Heart right ventricle (tissue), 16 donors: Measurements from ENCODE around the gene ZNF311. TPM values are rescaled to one million over a fixed set of nuclear protein-coding genes. Genes with fewer than 3 reads are reported as not detected.
"Not testable (repeated sequence)": the region's sequence is repeated elsewhere in the genome, so short reads cannot be mapped to it uniquely, and the experiment has no call there.

Experiments
- ATAC-seq, 8 donors: fragments of 200-7000 bp; cut with Tn5 transposase; one replicate each; pipeline ENCODE4 v1.9.1; 2020; ENCODE audit warnings: mild to moderate bottlenecking in 8 of 8, moderate library complexity in 8 of 8, moderate number of reproducible peaks in 1 of 8
- DNase-seq, 2 donors: peaks; one replicate each; pipeline ENCODE4 v3.0.0-alpha.2; 2020
- H3K27ac ChIP-seq, 10 donors: fragments of 200-600 bp; sonication (generic) in 2 of 10; one replicate each; pipeline versions ENCODE4 v1.5.0 to v1.8.0; 2020 to 2022; ENCODE audit warnings: mild to moderate bottlenecking in 3 of 10
- H3K27me3 ChIP-seq, 7 donors: fragments of 200-600 bp; one replicate each; pipeline ENCODE4 v1.8.0; 2021 to 2022; ENCODE audit warnings: mild to moderate bottlenecking in 2 of 7
- H3K36me3 ChIP-seq, 9 donors: fragments of 200-600 bp; sonication (generic) in 1 of 9; one replicate each; pipeline versions ENCODE4 v1.5.0 to v1.8.0; 2020 to 2022; ENCODE audit warnings: mild to moderate bottlenecking in 2 of 9
- H3K4me1 ChIP-seq, 9 donors: fragments of 200-600 bp; sonication (generic) in 1 of 9; one replicate each; pipeline versions ENCODE4 v1.5.0 to v1.8.0; 2020 to 2022; ENCODE audit warnings: mild to moderate bottlenecking in 4 of 9
- H3K4me3 ChIP-seq, 10 donors: fragments of 200-600 bp; sonication (generic) in 2 of 10; one replicate each; pipeline versions ENCODE4 v1.5.0 to v1.8.0; 2020 to 2022; ENCODE audit warnings: mild to moderate bottlenecking in 7 of 10, moderate library complexity in 2 of 10
- H3K9me3 ChIP-seq, 11 donors: fragments of 200-600 bp in 10 of 11; sonication (generic) in 2 of 11; one replicate each; pipeline versions ENCODE4 v1.5.0 to v1.8.0; 2013 to 2022; ENCODE audit warnings: mild to moderate bottlenecking in 2 of 11, control low read depth in 1 of 11, moderate library complexity in 1 of 11
- WGBS, 2 donors: extraction: QIAGEN DNeasy Blood & Tissue Kit; methylation state at CpG; one replicate each; pipeline ENCODE4 v1.1.7; 2013; ENCODE audit warnings: inconsistent platforms in 1 of 2; 5-methylcytosine and 5-hydroxymethylcytosine counted together
- intact Hi-C, 10 donors: fragments of 100-400 bp; cut with DNase I; formaldehyde crosslinking; loops; one replicate each; pipeline versions ENCODE4 v1.11.1 to v1.14.2; 2022
- polyA plus RNA-seq, 2 donors: library from polyadenylated mRNA; stranded (reverse); fragments of 200-250 nt; gene quantifications; one replicate each; pipeline ENCODE4 v1.2.3, GENCODE V29; 2013
- total RNA-seq, 10 donors: library from RNA; stranded (reverse); fragmentation: NEBNext Ultra II Directional in 3 of 10; extraction: Animal tissue kit (Norgen Biotek cat#: 25700) in 3 of 10; gene quantifications; one replicate each; pipeline versions ENCODE4 v1.2.1 to v1.2.4, GENCODE V29; 2021 to 2023
- TF ChIP-seq, protein P1 (sequence below), 9 donors: fragments of 200-600 bp; sonication (generic) in 2 of 9; IDR thresholded peaks; one replicate each; pipeline versions ENCODE4 v1.5.0 to v1.8.0; 2021 to 2022; ENCODE audit warnings: antibody characterized with exemption in 9 of 9, mild to moderate bottlenecking in 5 of 9, moderate library complexity in 1 of 9
- donor health status: Arrhythmogenic right ventricular cardiomyopathy.
- donor health status: ischemic (EF 13 %, LVEDD 7.1; RV severe dilation, severe dysfunction).
- donor health status: healthy with polysubstance abuse.
- donor health status: DM: no; HTN: yes; CAD: no.
- donor health status: DM: no; HTN: no; CAD: no.
- donor health status: ischemic (EF 25% LVEDD 6.9; RV normal size, moderate dysfunction).
- donor health status: ischemic (EF 25% LVEDD 5.7; RV mildly dilated, moderate dysfunction).
- donor health status: healthy.
- donor health status: DM: yes; HTN: yes; CAD: no.
- donor health status: Ischemic cardiomyopathy.
- donor health status: ischemic (EF 35%, LVEDD 5.7; RV mildly dilated, moderate dysfunction).
- donor health status: nonischemic (EF 11% LVEDD 7.7; RV severe dilation, severe dysfunction).
- donor health status: DM: yes; HTN: yes; CAD: no.
- donor health status: PGD.
- donor health status: ischemic (EF 29% LVEDD 5.4; RV normal size, mild dysfunction).
- donor health status: nonischemic (EF 23%, LVEDD 6.1; RV moderate dilation, normal function).

ZNF311 gene
- total and polyA plus RNA-seq, 12 donors = 0.08 to 0.66 (median 0.23) TPM

DNA sequence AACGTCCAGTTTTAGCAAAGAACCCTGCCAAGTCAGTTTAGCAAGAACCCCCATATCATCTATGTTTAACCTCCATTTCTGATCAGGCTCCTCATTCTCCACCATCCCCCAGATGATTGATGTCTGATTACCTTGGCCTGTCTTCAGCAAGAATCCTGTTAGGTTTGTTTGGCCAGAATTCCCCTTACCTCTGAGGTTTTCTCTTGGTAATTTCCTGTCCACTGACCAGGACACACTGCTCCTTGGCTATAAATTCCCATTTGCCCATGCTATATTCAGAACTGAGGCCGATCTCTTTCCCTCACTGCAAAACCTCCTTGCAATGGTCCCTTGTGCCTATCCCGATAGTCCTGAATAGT lies 27.0 kb downstream of the ZNF311 start:
- no peaks in the 10 kb centered on the region for H3K9me3 ChIP-seq
- H3K36me3 ChIP-seq = no peaks in the 10 kb centered on the region
- ATAC-seq (no peak), DNase-seq (no peak)
- 72 to 92% methylated on average over 3 of the region's 3 CpGs for WGBS, 2 donors
- peak overlapping the region in 1 of 10 donors; percentile 84 for H3K27ac ChIP-seq
- peaks cover 0 to 33% (median 18%) of the 10 kb centered on the region in 7 donors for H3K27me3 ChIP-seq
- intact Hi-C loops = no loop called here
- TF ChIP-seq, protein P1, sequence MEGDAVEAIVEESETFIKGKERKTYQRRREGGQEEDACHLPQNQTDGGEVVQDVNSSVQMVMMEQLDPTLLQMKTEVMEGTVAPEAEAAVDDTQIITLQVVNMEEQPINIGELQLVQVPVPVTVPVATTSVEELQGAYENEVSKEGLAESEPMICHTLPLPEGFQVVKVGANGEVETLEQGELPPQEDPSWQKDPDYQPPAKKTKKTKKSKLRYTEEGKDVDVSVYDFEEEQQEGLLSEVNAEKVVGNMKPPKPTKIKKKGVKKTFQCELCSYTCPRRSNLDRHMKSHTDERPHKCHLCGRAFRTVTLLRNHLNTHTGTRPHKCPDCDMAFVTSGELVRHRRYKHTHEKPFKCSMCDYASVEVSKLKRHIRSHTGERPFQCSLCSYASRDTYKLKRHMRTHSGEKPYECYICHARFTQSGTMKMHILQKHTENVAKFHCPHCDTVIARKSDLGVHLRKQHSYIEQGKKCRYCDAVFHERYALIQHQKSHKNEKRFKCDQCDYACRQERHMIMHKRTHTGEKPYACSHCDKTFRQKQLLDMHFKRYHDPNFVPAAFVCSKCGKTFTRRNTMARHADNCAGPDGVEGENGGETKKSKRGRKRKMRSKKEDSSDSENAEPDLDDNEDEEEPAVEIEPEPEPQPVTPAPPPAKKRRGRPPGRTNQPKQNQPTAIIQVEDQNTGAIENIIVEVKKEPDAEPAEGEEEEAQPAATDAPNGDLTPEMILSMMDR (IDR thresholded peaks at IDR 0.05) = no peak
- peaks cover 0 to 35% (median 6%) of the 10 kb centered on the region in 9 donors for H3K4me1 ChIP-seq
- H3K4me3 ChIP-seq = no peak overlapping the region

DNA sequence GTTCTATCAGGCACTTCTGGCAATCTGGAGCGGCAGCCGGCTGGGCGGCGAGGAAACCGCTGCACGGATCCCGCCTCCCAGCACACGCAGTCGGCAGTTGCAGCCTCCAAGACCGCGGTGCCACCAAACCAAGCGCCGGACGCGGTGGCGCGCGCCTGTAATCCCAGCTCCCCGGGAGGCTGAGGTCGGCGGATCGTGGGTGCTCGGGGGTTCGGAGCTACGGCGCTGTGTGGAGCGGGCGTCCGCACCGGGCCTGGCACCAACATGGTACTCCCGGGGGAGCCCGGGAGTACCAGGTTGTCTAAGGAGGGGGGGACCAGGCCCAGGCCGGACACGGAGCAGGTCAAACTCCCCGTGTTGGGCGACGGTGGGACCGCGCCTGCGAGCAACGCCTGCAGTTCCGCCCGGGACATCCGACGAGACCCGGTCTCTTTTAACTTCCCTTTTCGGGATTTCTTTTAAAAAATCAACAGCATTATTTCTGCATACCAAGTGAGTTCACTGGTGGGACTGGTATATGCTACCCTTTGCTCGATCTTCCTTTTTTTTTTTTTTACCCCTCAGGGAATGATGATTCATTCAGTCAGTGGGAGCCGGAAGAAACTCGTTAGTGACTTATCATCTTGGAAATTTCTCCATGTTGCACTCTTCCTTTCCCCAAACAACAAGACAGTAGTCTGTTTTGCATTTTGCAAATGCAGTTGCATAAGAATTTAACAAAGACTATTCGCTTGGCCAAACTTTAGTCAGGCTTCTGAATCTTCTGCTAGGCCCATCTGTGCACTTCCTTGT lies 27.6 kb downstream of the ZNF311 start:
- H3K27ac ChIP-seq = peak overlapping the region in 1 of 10 donors; percentile 84
- intact Hi-C loops = no loop called here
- DNase-seq = no peak
- 18 to 24% methylated on average over 51 of the region's 51 CpGs for WGBS, 2 donors
- TF ChIP-seq, protein P1 (IDR thresholded peaks at IDR 0.05) = no peak
- peaks cover 0 to 33% (median 18%) of the 10 kb centered on the region in 7 donors for H3K27me3 ChIP-seq
- no peaks in the 10 kb centered on the region for H3K36me3 ChIP-seq
- ATAC-seq = no peak
- no peaks in the 10 kb centered on the region for H3K9me3 ChIP-seq
- peak overlapping the region in 8 of 10 donors; percentile 7 to 56 (median 37) for H3K4me3 ChIP-seq
- H3K4me1 ChIP-seq = peaks cover 0 to 31% (median 6%) of the 10 kb centered on the region in 9 donors

DNA sequence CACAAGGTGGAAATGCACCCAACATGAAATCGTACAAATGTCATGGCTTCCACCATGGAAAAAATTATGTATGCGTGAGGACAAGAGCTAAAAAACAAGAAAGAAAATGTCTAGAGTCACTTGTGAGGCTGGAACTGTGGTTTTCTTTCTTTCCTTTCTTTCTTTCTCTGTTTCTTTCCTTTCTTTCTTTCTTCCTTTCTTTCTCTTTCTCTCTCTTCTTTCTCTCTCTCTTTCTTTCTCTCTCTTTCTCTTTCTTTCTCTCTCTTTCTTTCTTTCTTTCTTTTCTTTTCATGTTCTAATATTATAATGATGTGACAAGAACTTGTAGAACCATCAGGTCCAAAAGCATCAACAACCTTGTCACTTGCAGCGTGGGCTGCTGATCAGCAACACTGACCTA lies 28.4 kb downstream of the ZNF311 start:
- H3K27me3 ChIP-seq = peaks cover 0 to 33% (median 18%) of the 10 kb centered on the region in 7 donors
- intact Hi-C loops = no loop called here
- TF ChIP-seq, protein P1 (IDR thresholded peaks at IDR 0.05) = no peak
- ATAC-seq (no peak), DNase-seq (no peak)
- peak overlapping the region in 1 of 10 donors; percentile 56 for H3K4me3 ChIP-seq
- peaks cover 0 to 31% (median 6%) of the 10 kb centered on the region in 9 donors for H3K4me1 ChIP-seq
- H3K36me3 ChIP-seq = no peaks in the 10 kb centered on the region
- no peak overlapping the region for H3K27ac ChIP-seq
- H3K9me3 ChIP-seq = no peaks in the 10 kb centered on the region
- 89 to 92% methylated on average over 3 of the region's 3 CpGs for WGBS, 2 donors

DNA sequence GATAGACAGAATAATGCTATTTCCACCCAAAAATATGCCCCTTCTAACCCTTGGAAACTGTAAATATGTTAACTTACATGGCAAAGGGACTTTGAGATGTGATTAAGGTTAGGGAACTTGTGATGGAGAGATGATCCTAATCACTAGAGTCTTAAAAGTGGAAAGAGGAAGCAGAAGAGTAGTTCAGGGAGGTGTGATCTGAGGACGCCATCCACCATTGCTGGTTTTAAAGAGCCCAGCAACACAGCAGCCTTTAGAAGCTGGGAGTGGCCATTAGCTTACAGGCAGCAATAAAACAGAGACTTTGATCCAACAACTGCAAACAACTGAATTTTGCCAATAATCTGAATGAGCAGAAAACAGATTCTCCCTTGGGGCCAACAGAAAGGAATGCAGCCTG lies 30.6 kb downstream of the ZNF311 start:
- TF ChIP-seq, protein P1 (IDR thresholded peaks at IDR 0.05) = no peak
- no peak overlapping the region for H3K27ac ChIP-seq
- WGBS, 2 donors = 81 to 83% methylated on average over 1 of the region's 1 CpG
- ATAC-seq (no peak), DNase-seq (no peak)
- peaks cover 0 to 33% (median 18%) of the 10 kb centered on the region in 7 donors for H3K27me3 ChIP-seq
- no peaks in the 10 kb centered on the region for H3K36me3 ChIP-seq
- intact Hi-C loops = no loop called here
- H3K9me3 ChIP-seq = no peaks in the 10 kb centered on the region
- H3K4me1 ChIP-seq = peaks cover 0 to 18% (median 0%) of the 10 kb centered on the region in 9 donors
- H3K4me3 ChIP-seq = no peak overlapping the region

DNA sequence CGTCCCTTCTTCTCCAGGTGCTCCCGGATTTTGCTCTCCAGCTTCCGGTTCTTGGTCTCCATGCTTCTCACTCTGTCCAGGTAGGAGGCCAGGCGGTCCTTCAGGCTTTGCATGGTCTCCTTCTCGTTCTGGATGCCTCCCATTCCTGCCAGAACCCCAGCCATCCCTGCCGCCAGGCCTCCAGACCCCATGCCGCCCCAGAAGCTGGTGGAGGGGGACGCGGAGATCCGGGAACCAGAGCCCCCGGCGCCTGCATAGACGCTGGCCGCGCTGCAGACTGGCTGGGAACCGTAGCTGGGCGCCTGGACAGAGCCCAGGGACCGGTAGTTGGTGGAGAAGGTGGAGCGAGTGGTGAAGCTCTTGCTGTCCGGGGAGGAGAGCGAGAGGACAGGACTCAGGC lies 35.1 kb downstream of the ZNF311 start:
- WGBS, 2 donors = 89% methylated on average over 21 of the region's 21 CpGs
- ATAC-seq, H3K36me3 ChIP-seq, H3K4me3 ChIP-seq, H3K27me3 ChIP-seq, H3K27ac ChIP-seq, intact Hi-C loops, H3K4me1 ChIP-seq, DNase-seq: not testable (repeated sequence)
- peaks cover 0 to 28% (median 7%) of the 10 kb centered on the region in 11 donors for H3K9me3 ChIP-seq
